HTR-8/SVneo (cell line): ENCODE measurements around the gene BIRC3.
"Not testable (repeated sequence)": the region's sequence is repeated elsewhere in the genome, so short reads cannot be mapped to it uniquely, and the experiment has no call there.

Experiments used
- DNase-seq: peaks from one replicate; pipeline ENCODE4 v3.0.0; 2011; ENCODE audit warnings: low spot score, mixed read lengths; ENCODE audit not compliant: insufficient read length
- FAIRE-seq: peaks from 2 replicates; lab custom pipeline; 2011; peaks lifted over from hg19 to GRCh38; lab: Jason Lieb, UNC

BIRC3 gene

GRCh38 chr11:102293873-102294601 lies 23.2 kb upstream of the BIRC3 start:
- FAIRE-seq (peak; percentile 87), DNase-seq (peak; percentile 69)

DNA sequence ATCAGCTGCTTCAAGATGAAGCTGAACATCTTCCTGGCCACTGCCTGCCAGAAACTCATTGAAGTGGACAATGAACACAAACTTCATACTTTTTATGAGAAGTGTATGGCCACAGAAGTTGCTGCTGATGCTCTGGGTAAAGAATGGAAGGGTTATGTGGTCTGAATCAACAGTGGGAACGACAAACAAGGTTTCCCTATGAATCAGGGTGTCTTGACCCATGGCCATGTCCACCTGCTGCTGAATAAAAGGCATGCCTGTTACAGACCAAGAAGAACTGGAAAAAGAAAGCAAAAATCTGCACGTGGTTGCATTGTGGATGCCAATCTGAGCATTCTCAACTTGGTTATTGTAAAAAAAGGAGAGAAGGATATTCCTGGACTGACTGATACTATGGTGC lies 22.2 kb upstream of the BIRC3 start:
- FAIRE-seq (peak; percentile 80), DNase-seq (no peak)

- not testable (repeated sequence) for FAIRE-seq, DNase-seq
These were observed 20.5 kb upstream of the BIRC3 start for GRCh38 chr11:102296757-102297156.

DNA sequence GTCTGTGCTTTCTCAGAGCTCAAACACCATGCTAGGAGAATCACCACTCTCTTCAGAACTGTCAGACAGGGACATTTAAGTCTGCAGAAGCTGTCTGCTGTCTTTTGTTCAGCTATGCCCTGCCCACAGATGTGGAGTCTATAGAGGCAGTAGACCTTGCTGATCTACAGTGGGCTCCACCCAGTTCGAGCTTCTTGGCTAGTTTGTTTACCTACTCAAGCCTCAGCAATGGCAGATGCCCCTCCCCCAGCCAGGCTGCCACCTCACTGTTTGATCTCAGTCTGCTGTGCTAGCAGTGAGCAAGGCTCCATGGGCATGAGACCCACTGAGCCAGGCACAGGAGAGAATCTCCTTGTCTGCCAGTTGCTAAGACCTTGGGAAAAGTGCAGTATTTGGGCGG lies 16.4 kb upstream of the BIRC3 start:
- peak; percentile 76 for FAIRE-seq

GRCh38 chr11:102302241-102302640 lies 15.0 kb upstream of the BIRC3 start:
- DNase-seq (no peak), FAIRE-seq (no peak)

More for the DNA sequence above, 16.4 kb upstream of the BIRC3 start:
- not testable (repeated sequence) for DNase-seq

DNA sequence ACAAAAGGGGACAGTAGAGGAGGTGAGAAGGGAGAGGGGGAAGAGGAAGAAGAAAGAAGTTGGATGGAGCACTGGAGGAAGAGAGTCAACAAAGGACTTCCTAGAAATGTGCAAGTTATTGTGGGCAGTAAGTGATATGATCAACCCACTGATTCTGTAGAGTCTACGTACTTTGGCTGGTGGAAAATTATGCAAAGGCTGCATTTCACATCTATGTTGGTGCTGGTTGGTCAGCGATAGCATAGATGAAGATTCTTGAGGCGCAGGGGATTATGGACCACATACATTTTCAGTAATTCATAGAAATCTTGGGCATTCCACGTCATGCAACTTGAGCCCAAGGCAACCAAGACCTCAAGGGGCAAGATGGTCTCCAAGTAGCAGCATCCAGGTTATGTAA lies 12.6 kb upstream of the BIRC3 start:
- DNase-seq (no peak), FAIRE-seq (peak; percentile 40)

DNA sequence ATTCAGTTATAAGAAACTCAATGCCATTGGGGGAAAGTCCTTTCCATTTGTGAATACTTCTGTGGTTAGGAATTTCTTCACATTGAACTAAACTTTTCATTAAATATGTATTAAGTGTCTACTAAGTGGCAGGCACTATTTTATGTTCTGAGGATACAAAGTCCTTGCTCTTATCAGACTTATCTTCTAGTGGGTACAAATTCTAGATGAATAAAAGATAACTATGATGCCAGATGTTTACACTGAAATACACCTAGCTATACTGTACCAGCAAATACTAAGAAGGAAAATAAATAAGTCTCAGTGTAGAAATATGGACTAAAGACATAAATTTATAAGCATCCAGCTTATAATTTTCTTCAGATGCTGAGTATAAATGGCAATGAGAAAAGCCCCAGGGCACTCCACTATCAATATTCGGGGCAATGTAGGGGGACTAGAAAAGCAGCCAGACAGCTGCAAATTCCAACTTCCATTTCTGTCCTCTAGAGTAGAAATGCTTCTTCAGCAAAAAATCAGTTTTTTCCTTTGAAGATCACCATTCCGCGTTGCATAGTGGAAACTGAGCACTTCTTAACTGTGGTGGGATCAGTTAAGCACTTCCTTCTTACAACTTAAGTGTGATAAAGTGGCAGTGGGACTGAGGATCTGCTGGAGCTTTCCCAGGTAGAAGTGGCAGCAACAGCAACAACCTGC lies 11.8 kb upstream of the BIRC3 start:
- DNase-seq (no peak), FAIRE-seq (no peak)

DNA sequence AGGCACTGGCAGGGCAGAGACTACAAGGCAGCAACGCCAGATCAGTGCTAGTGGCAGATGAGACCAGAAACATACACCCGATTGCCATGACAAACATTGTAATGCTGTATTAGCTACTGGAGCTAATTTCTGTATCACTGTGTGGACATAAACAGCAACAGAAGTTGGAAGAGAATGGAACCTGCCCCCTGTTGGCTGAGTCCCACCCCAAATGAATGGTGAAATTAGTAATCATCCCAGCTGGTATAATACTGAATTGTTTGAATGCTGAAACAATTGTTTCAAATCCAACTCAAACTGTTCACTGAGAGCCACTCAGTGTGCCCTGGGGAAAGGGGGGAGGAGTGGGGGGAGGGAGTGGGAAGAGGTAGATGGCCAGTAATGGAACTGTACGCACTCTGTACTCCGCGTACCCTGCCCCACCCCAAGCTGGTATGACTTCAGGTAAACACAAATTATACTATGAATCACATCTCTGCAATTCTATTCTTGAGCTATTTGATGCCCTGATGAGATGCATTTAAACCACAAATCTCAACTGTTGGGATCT lies 11.2 kb upstream of the BIRC3 start:
- peak; percentile 98 for FAIRE-seq
- no peak for DNase-seq

GRCh38 chr11:102306817-102307726 lies 10.2 kb upstream of the BIRC3 start:
- FAIRE-seq = peak; percentile 74
- DNase-seq = no peak

GRCh38 chr11:102307727-102308038 lies 9.6 kb upstream of the BIRC3 start:
- no peak for DNase-seq
- peak; percentile 89 for FAIRE-seq

DNA sequence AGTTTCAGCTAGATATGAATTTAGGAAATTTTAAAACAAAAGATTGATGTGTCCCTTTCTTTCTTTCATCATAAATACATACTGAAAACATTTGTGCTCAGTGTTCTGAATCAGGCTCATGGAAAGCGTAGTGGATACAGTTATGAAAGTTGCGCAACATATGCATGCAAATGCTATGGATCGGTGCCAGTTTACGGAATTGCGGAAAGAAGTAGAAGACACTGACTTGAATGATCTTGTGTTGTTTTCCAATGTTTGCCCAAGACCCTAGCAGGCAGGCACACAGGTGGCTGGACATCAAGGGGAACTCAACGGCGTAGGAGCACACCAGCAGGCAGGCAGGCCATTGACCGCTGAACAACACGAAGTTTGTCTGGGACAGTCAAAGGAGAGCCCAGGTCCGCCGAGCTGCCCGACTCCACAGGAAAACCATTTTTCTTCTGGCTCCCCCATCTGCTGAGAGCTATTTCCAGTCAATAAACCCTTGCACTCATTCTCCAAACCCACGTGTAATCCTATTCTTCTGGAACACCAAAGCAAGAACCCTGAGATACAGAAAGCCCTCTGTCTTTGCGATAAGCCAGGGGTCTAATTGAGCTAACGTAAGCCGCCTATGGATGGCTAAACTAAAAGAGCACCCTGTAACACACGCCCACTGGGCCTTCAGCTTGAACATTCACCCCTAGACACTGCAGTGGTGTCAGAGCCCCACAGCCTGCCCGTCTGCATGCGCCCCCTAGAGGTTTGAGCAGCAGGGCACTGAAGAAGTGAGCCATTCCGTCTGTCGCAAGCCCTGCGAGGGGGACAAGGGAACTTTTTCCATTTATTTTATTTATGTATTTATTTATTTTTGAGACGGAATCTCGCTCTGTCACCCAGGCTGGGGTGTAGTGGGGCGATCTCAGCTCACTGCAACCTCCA lies 7.4 kb upstream of the BIRC3 start:
- peak; percentile 49 for FAIRE-seq
- DNase-seq = no peak

DNA sequence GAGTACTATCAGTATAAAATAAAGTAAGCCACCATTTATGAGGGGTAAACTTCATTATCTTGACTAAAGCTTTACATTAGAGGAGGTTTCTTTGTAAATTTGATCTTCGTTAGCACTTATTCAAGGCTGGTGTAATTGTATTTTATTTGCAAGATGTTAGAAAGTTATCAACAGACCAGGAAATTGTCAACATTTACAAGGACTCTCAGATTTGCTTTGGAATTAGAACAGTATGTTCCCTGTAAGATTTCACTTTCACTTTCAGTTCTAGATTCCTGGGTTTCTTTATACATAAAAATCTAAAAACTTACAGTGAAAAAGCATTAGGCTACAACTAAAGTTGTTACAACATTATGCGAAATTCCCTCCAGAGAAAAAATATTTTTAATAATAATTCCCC lies 4.6 kb upstream of the BIRC3 start:
- DNase-seq = no peak
- no peak for FAIRE-seq

DNA sequence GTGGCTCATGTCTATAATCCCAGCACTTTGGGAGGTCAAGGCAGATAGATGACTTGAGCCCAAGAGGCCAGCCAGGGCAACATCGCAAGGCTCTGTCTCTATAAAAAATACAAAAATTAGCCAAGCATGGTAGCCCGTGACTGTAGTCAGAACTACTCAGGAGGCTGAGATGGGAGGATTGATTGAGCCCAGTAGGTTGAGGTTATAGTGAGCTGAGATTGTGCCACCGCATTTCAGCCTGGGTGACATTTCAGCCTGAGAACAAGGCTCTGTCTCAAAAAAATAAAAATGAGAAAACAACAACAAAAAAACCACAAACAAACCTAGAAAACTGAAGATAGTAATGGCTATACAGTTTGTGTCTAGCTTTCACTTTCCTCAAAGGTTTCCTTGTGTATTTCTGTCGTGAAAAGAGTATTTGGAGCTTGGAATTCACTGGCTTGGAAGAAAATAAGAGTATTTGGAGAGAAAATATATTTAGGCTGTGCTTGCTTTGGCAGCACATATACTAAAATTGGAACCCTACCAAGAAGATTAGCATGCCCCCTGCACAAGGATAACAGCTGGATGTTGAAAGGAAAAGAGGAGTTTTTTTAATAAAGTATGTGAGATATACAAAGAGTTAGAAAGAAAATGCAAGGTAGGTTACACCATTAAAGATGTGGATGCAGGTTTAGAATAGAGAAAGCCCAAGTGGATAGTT lies 3.9 kb upstream of the BIRC3 start:
- FAIRE-seq = no peak
- no peak for DNase-seq

GRCh38 chr11:102314784-102315183 lies 2.5 kb upstream of the BIRC3 start:
- FAIRE-seq (no peak), DNase-seq (no peak)

DNA sequence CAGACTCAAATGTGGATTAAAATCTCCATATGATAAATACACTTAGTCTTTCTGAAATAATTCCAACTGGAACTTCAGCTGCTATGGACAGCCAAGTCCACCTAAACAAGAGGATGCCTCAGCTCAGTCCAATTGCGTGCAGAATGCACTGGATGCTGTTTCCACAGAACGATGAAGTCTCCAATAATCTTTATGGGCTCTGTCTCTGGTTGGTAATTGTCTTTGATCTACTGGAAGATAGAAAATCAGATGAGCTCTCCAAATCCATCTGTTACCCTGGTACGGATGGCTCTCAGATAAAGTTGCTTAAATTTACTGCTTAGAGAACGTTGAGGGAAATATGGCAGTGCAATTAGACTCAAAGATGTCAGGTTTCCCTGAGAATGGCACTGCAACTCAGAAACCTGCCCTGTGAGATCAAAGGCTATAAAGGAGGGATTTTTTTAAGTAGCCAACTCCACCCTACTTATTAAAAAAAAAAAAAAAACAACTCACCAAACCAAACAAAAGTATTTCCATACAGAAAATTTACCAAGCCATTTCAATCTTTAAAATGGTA lies 859 bp upstream of the BIRC3 start:
- DNase-seq (no peak), FAIRE-seq (no peak)

DNA sequence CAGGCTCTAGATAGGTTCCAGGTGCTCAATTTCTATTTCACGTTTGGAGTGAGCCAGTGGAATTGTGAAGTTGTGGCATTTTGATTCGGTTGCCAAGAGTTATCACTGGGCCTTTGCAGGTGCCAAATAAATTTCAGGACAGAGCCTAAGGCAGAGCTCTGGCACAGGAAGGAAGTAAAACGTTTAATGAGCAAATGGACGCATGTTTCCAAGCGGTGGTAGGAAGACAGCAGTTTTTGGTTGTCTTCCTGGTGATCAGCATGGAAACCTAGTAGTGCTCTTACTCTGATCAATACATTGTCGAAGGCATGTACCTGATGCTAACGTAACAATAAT lies 452 bp downstream of the BIRC3 start:
- DNase-seq (no peak), FAIRE-seq (no peak)

DNA sequence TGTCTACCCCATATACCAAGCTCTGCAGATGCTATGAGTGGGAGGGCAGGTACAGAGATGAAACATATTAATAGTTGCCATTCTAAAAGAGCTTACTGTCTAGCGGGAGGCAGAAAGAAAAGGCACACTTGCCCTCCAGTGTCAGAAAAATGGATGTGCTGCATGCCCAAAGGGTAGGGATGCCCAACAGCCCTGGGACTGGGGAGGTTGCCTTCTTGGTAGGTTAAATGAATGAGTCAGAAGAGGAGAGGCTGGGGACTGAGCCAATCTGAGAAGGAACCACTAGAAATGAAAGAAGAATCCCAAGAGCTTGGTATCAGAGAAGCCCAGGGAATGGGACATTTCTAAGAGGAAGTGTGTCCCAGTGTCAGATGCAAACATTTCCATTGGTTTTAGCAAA lies 1.2 kb downstream of the BIRC3 start:
- no peak for FAIRE-seq
- no peak for DNase-seq

DNA sequence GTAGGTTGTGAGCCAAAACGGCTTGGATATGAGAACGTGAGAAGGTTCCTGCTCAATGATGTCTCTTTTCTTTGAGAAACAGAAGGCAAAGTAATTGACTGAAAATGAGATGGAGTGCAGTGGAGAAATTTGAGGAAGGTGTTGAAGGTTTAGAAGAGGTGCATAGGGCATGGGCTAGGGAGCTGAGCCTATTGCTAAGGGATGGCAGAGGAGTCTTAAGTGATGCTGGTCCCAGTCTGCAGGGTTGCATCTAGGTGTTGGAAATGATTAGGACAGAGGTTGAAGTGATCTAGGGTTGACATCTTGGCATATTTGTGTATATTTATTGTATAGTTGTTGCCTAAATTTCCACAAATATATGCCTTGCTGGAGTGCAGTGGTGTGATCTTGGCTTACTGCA lies 2.3 kb downstream of the BIRC3 start:
- DNase-seq (no peak), FAIRE-seq (peak; percentile 79)

GRCh38 chr11:102320188-102320587 lies 2.9 kb downstream of the BIRC3 start:
- DNase-seq (no peak), FAIRE-seq (no peak)
